LHCN-M2 (cell line): ENCODE data around the gene S100A16. TPM values are rescaled to one million over a fixed set of nuclear protein-coding genes. Genes with fewer than 3 reads are reported as not detected.
"Not testable (repeated sequence)": the region's sequence is repeated elsewhere in the genome, so short reads cannot be mapped to it uniquely, and the experiment has no call there.

Source experiments
- DNase-seq: peaks from one replicate; pipeline ENCODE4 v3.0.0-alpha.2; 2012; ENCODE audit warnings: low read depth
- total RNA-seq: library from RNA; depleted of rRNA; stranded (reverse); fragments of >200 nt; gene quantifications from 2 replicates; pipeline ENCODE4 v1.2.3, GENCODE V29; 2014; rRNA removed

The S100A16 gene
- total RNA-seq, 1 experiment from 2014 or later = 705 TPM

- peak; percentile 97 for DNase-seq
Observed at GRCh38 chr1:153565529-153566374, 47.2 kb downstream of the S100A16 start, which contains the start of gene S100A2. S100A2 (minus strand) TSS chr1:153565844; CDS start chr1:153563877, 1,967 bp downstream.

- DNase-seq = no peak
Observed at GRCh38 chr1:153563991-153564390, 48.9 kb downstream of the S100A16 start.

GRCh38 chr1:153563483-153563901 lies 49.4 kb downstream of the S100A16 start:
- DNase-seq = no peak

GRCh38 chr1:153562021-153562420 lies 50.9 kb downstream of the S100A16 start:
- DNase-seq = not testable (repeated sequence)

GRCh38 chr1:153561466-153561985 lies 51.4 kb downstream of the S100A16 start:
- no peak for DNase-seq

GRCh38 chr1:153560771-153561465 lies 52.0 kb downstream of the S100A16 start:
- no peak for DNase-seq

- DNase-seq = no peak
Observed at GRCh38 chr1:153560241-153560640, 52.7 kb downstream of the S100A16 start.

- no peak for DNase-seq
Observed at GRCh38 chr1:153557877-153558276, 55.1 kb downstream of the S100A16 start.

Other genes with a start within 250 kb of the S100A16 start
- not detected in 2 replicates for gene S100A12, start 237.5 kb downstream of the S100A16 start, total RNA-seq
- not detected in 2 replicates for gene S100A8, start 222.1 kb downstream of the S100A16 start, total RNA-seq
- gene S100A7A, start 196.6 kb downstream of the S100A16 start, total RNA-seq = not detected in 2 replicates
- not detected in 2 replicates for gene S100A7, start 152.5 kb downstream of the S100A16 start, total RNA-seq
- gene S100A6, start 77.1 kb downstream of the S100A16 start, total RNA-seq = 982 and 1,031 TPM in 2 replicates
- 1.3 TPM in 1 of 2 replicates, not detected in the other for gene S100A5, start 72.2 kb downstream of the S100A16 start, total RNA-seq
- 837 and 894 TPM in 2 replicates for gene S100A4, start 67.3 kb downstream of the S100A16 start, total RNA-seq
- gene S100A3, start 63.9 kb downstream of the S100A16 start, total RNA-seq = 37.5 and 55.5 TPM in 2 replicates
- 23.3 and 24.8 TPM in 2 replicates for gene S100A2, start 47.3 kb downstream of the S100A16 start, total RNA-seq
- not detected in 2 replicates for gene S100A14, start 3.2 kb upstream of the S100A16 start, total RNA-seq
- 177 and 277 TPM in 2 replicates for gene S100A13, start 14.4 kb upstream of the S100A16 start, total RNA-seq
- gene S100A1, start 15.3 kb upstream of the S100A16 start, total RNA-seq = 0.86 TPM in 1 of 2 replicates, not detected in the other
- gene CHTOP, start 20.9 kb upstream of the S100A16 start, total RNA-seq = 32.5 and 44.5 TPM in 2 replicates
- gene SNAPIN, start 45.6 kb upstream of the S100A16 start, total RNA-seq = 65.8 and 73.7 TPM in 2 replicates
- gene ILF2, start 57.9 kb upstream of the S100A16 start, total RNA-seq = 295 and 319 TPM in 2 replicates
- gene NPR1, start 65.6 kb upstream of the S100A16 start, total RNA-seq = not detected in 2 replicates
- 30.2 and 34.7 TPM in 2 replicates for gene INTS3, start 114.9 kb upstream of the S100A16 start, total RNA-seq
- 0.38 and 0.98 TPM in 2 replicates for gene SLC27A3, start 162.3 kb upstream of the S100A16 start, total RNA-seq